GM12865 (cell line): ENCODE data around the gene CD276.

Experiments
- DNase-seq: peaks from one replicate; pipeline ENCODE4 v3.0.0; 2010; ENCODE audit warnings: low read depth
- H3K4me3 ChIP-seq: 2 replicates; pipeline ENCODE4 v1.5.1; 2011; ENCODE audit warnings: mild to moderate bottlenecking, low read depth, low read length, control low read depth
- CTCF ChIP-seq: IDR thresholded peaks from 2 replicates; pipeline ENCODE4 v1.5.1; 2011; ENCODE audit warnings: low read length, control low read depth, low read depth, inconsistent platforms; ENCODE audit not compliant: insufficient read depth; ENCODE audit errors: missing control alignments

CD276 gene

GRCh38 chr15:73679180-73679579 is 5.0 kb upstream of the CD276 start:
- H3K4me3 ChIP-seq = no peak overlapping the region
- DNase-seq = no peak
- no peak for TF ChIP-seq CTCF

GRCh38 chr15:73679964-73680363 is 4.2 kb upstream of the CD276 start:
- no peak for DNase-seq
- no peak overlapping the region for H3K4me3 ChIP-seq
- no peak for TF ChIP-seq CTCF

- no peak overlapping the region for H3K4me3 ChIP-seq
- no peak for DNase-seq
- TF ChIP-seq CTCF = no peak
Observed at GRCh38 chr15:73680549-73680948, 3.6 kb upstream of the CD276 start.

GRCh38 chr15:73681063-73681462 is 3.1 kb upstream of the CD276 start:
- no peak overlapping the region for H3K4me3 ChIP-seq
- no peak for TF ChIP-seq CTCF
- DNase-seq = no peak

GRCh38 chr15:73681856-73682599 is 2.2 kb upstream of the CD276 start:
- no peak overlapping the region for H3K4me3 ChIP-seq
- TF ChIP-seq CTCF = no peak
- DNase-seq = no peak

GRCh38 chr15:73682600-73683090 is 1.5 kb upstream of the CD276 start:
- no peak overlapping the region for H3K4me3 ChIP-seq
- no peak for DNase-seq
- no peak for TF ChIP-seq CTCF
